ENCODE measurements around the gene EFS.

DNA sequence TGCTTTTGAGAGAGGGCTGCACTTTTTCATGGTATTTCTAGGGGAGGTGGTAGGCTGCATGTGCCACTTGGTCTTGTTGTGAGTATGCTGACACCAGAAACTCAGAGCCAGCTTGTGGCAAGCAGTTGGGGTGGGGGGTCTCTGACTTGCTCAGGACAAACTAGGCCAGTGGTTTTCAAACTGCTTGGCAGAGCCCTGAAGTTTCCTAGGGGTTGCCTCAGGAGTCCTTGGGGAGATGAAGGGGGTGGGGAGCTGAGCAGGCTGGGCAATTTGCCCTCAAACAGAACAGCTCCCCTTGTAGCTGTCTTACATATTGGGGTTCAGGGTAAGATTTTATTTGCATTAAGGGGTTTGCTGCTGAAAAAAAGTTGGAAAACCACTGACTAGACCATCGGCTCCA, 54.4 kb downstream of the EFS start:
- TF ChIP-seq POLR2A (IDR thresholded peaks at IDR 0.05) (no peak), CTCF (IDR thresholded peaks at IDR 0.05) (no peak), EP300 (IDR thresholded peaks at IDR 0.05) (no peak)

All from tibial nerve (tissue), 4 donors.